HepG2 (cell line): ENCODE measurements around the gene CNTN5. TPM values are rescaled to one million over a fixed set of nuclear protein-coding genes. Genes with fewer than 3 reads are reported as not detected.

Experiments used
- ATAC-seq: fragments of 200-7000 bp; cut with Tn5 transposase; 3 replicates; pipeline ENCODE4 v1.9.1; 2020; ENCODE audit warnings: mild to moderate bottlenecking, moderate library complexity
- BruUV-seq: library from RNA; stranded (reverse); fragments of 400-500 nt; replicated peaks from 2 replicates; lab custom pipeline; 2021; lab: Mats Ljungman, UMichigan
- CTCF ChIA-PET: fragments of 300-600 bp; formaldehyde crosslinking; extraction: SDS; loops from one replicate; lab custom pipeline; 2021; ENCODE audit warnings: low total read pairs, inconsistent platforms, low intra/inter-chr PET ratio; lab: Yijun Ruan, JAX
- POLR2A ChIA-PET: fragments of 350-600 bp; sonication (Branson Sonifier 250); formaldehyde crosslinking; loops from one replicate; lab custom pipeline; 2020; ENCODE audit warnings: antibody characterized with exemption, inconsistent platforms; lab: Yijun Ruan, JAX
- DNase-seq: peaks from one replicate; pipeline ENCODE4 v3.0.0-alpha.2; 2015; ENCODE audit warnings: low spot score
- FAIRE-seq: peaks from 3 replicates; lab custom pipeline; 2011; peaks lifted over from hg19 to GRCh38; lab: Jason Lieb, UNC
- H2AFZ ChIP-seq: one replicate; pipeline ENCODE4 v1.6.1; 2011; ENCODE audit warnings: low read length, inconsistent platforms
- H3K27ac ChIP-seq: fragments of 300-600 bp; 3 replicates; pipeline ENCODE4 v1.8.0; 2011; ENCODE audit warnings: mixed run types, mild to moderate bottlenecking, mixed read lengths, low read length, inconsistent platforms; ENCODE audit not compliant: insufficient read depth; ENCODE audit errors: extremely low read length
- H3K27me3 ChIP-seq, 2 experiments: fragments of 200-600 bp in 1 of 2; 2 replicates in 1 of 2; 3 replicates in 1 of 2; pipeline versions ENCODE4 v1.6.0 to v1.8.0; 2011; ENCODE audit warnings: low read length in 2 of 2, mild to moderate bottlenecking in 2 of 2, moderate library complexity in 2 of 2, inconsistent platforms in 1 of 2; ENCODE audit not compliant: insufficient read depth in 2 of 2, control insufficient read depth in 1 of 2
- H3K36me3 ChIP-seq, 2 experiments: fragments of 200-600 bp in 1 of 2; replicated peaks in 1 of 2; 2 replicates in 1 of 2; 3 replicates in 1 of 2; pipeline versions ENCODE4 v1.5.1 to v1.8.0; 2011; ENCODE audit warnings: low read length in 2 of 2, inconsistent platforms in 1 of 2; ENCODE audit not compliant: insufficient read depth in 2 of 2, control insufficient read depth in 1 of 2
- H3K4me1 ChIP-seq: 2 replicates; pipeline ENCODE4 v1.5.1; 2012; ENCODE audit warnings: low read length, inconsistent platforms; ENCODE audit not compliant: insufficient read depth
- H3K4me2 ChIP-seq: 2 replicates; pipeline ENCODE4 v1.6.0; 2011; ENCODE audit warnings: low read depth, low read length, inconsistent platforms
- H3K4me3 ChIP-seq, 3 experiments: fragments of 200-600 bp in 1 of 3; sonication (generic), shearing (Covaris generic) in 1 of 3; replicated peaks in 1 of 3; 2 replicates each; pipeline ENCODE4 v1.5.1; 2011 to 2016; ENCODE audit warnings: low read length in 3 of 3, inconsistent platforms in 2 of 3, low read depth in 2 of 3, mild to moderate bottlenecking in 2 of 3, control low read depth in 1 of 3, mixed read lengths in 1 of 3; ENCODE audit not compliant: insufficient read depth in 1 of 3
- H3K79me2 ChIP-seq: one replicate; pipeline ENCODE4 v1.6.1; 2011; ENCODE audit warnings: low read length, inconsistent platforms; ENCODE audit not compliant: insufficient read depth
- H3K9ac ChIP-seq: 2 replicates; pipeline ENCODE4 v1.6.0; 2011; ENCODE audit warnings: mild to moderate bottlenecking, low read depth, low read length, inconsistent platforms; ENCODE audit not compliant: insufficient read depth
- H3K9me3 ChIP-seq: 2 replicates; pipeline ENCODE4 v1.5.1; 2012; ENCODE audit warnings: mild to moderate bottlenecking, low read length
- H4K20me1 ChIP-seq: 2 replicates; pipeline ENCODE4 v1.6.0; 2011; ENCODE audit warnings: inconsistent platforms, mild to moderate bottlenecking, low read length, moderate library complexity; ENCODE audit not compliant: insufficient read depth
- ASH2L ChIP-seq: fragments of 300-600, 200-600 bp; sonication (generic); IDR thresholded peaks from 2 replicates; pipeline ENCODE4 v1.7.0; 2017; ENCODE audit warnings: low read depth, mild to moderate bottlenecking, moderate library complexity, mixed read lengths, low read length; ENCODE audit not compliant: insufficient read length
- ATAD3A ChIP-seq: sonication (generic); formaldehyde crosslinking; IDR thresholded peaks from 2 replicates; pipeline ENCODE4 v1.4.0; 2020; ENCODE audit warnings: missing genetic modification reagents
- GPBP1L1 ChIP-seq: sonication (generic); formaldehyde crosslinking; IDR thresholded peaks from 2 replicates; pipeline ENCODE4 v1.5.0; 2020; ENCODE audit warnings: mild to moderate bottlenecking, missing genetic modification reagents
- HBP1 ChIP-seq: IDR thresholded peaks from 2 replicates; pipeline ENCODE4 v1.6.1; 2016; ENCODE audit warnings: low read depth, control low read depth
- IRX3 ChIP-seq: sonication (generic); formaldehyde crosslinking; IDR thresholded peaks from 2 replicates; pipeline ENCODE4 v1.8.1; 2023; ENCODE audit warnings: mild to moderate bottlenecking, low read depth, missing genetic modification reagents, borderline replicate concordance
- KDM5A ChIP-seq: fragments of 200-600 bp; sonication (generic); IDR thresholded peaks from 2 replicates; pipeline ENCODE4 v1.7.0; 2018; ENCODE audit warnings: antibody characterized with exemption, mild to moderate bottlenecking, low read length, borderline replicate concordance
- MLLT10 ChIP-seq: sonication (generic); formaldehyde crosslinking; IDR thresholded peaks from 2 replicates; pipeline ENCODE4 v1.4.0; 2020; ENCODE audit warnings: missing genetic modification reagents
- PHB2 ChIP-seq: fragments of 450-650 bp; IDR thresholded peaks from 2 replicates; pipeline ENCODE4 v1.6.1; 2018; ENCODE audit not compliant: partially characterized antibody
- ZNF768 ChIP-seq: sonication (generic); formaldehyde crosslinking; IDR thresholded peaks from 2 replicates; pipeline ENCODE4 v1.4.0; 2020; ENCODE audit warnings: missing genetic modification reagents
- WGBS: methylation state at CpG from one replicate; pipeline ENCODE4 v1.1.6; 2017; ENCODE audit warnings: low lambda C conversion rate; 5-methylcytosine and 5-hydroxymethylcytosine counted together
- in situ Hi-C: cut with HindIII; loops from 2 replicates; pipeline ENCODE4 v1.10.0; 2017; ENCODE audit warnings: low pct_unique_long_range_greater_than_20kb; ENCODE audit not compliant: extremely low pct_ligation_motif_present
- intact Hi-C: fragments of 100-400 bp; cut with micrococcal nuclease; formaldehyde crosslinking; loops from one replicate; pipeline ENCODE4 v1.10.0; 2022; ENCODE audit not compliant: unreplicated experiment
- polyA plus RNA-seq, 8 experiments: library from polyadenylated mRNA; depleted of rRNA in 3 of 8; stranded (reverse) in 7 of 8; unstranded in 1 of 8; fragments of >200 nt; fragmentation: Illumina TruSeq in 4 of 8; extraction: Trizol in 4 of 8; gene quantifications; 2 replicates each; pipeline versions ENCODE4 v1.2.1 to v1.2.3, GENCODE V29; 2011 to 2016; ENCODE audit warnings: low read depth in 4 of 8, missing spikeins in 1 of 8, mixed read lengths in 1 of 8; ENCODE audit not compliant: insufficient read depth in 1 of 8
- total RNA-seq, 5 experiments: library from RNA; depleted of rRNA; stranded (reverse); fragments of >200 nt; fragmentation: Illumina TruSeq; extraction: Trizol; gene quantifications; 2 replicates each; pipeline ENCODE4 v1.2.3, GENCODE V29; 2016; ENCODE audit warnings: low read depth in 1 of 5

CNTN5 gene
- total and polyA plus RNA-seq, 2 of the 13 experiments (the other 11 are each of a cell fraction or from before 2014, with no cell fraction given): not detected

- 0% methylated on average over 1 of the region's 1 CpG for WGBS
- no TSS peak for BruUV-seq
- Histone ChIP-seq H3K36me3 (no peaks in the 10 kb centered on the region), H3K9me3 (no peaks in the 10 kb centered on the region), H3K27ac (no peak overlapping the region), H3K4me3 (no peak overlapping the region), H3K9ac (no peak overlapping the region), H3K27me3 (no peaks in the 10 kb centered on the region), H4K20me1 (no peaks in the 10 kb centered on the region)
- FAIRE-seq (no peak), ATAC-seq (no peak)
- CTCF ChIA-PET: no interaction called here
- TF ChIP-seq HBP1 (CRISPR knock-in tag) (no peak), IRX3 (no peak), ATAD3A (CRISPR knock-in tag) (no peak), GPBP1L1 (CRISPR knock-in tag) (no peak), KDM5A (no peak), ZNF768 (no peak)
- TF ChIP-seq, all 625 proteins: peak for 0
- H3K4me2 ChIP-seq: no peak overlapping the region
- H3K79me2 ChIP-seq: no peaks in the 10 kb centered on the region
- POLR2A ChIA-PET: no interaction called here
- no peak for DNase-seq
- H2AFZ ChIP-seq: no peak overlapping the region
- in situ Hi-C loops: no loop called here
- H3K4me1 ChIP-seq: no peaks in the 10 kb centered on the region
- intact Hi-C loops: no loop called here
These were observed 572.4 kb downstream of the CNTN5 start for GRCh38 chr11:99593197-99593596.

- ChIA-PET CTCF (no interaction called here), POLR2A (no interaction called here)
- Histone ChIP-seq H4K20me1 (no peaks in the 10 kb centered on the region), H3K4me1 (no peaks in the 10 kb centered on the region), H2AFZ (no peak overlapping the region), H3K27ac (no peak overlapping the region), H3K79me2 (no peaks in the 10 kb centered on the region), H3K4me2 (no peak overlapping the region), H3K9ac (no peak overlapping the region), H3K36me3 (no peaks in the 10 kb centered on the region), H3K9me3 (no peaks in the 10 kb centered on the region)
- 0% methylated on average over 1 of the region's 1 CpG for WGBS
- in situ Hi-C loops (no loop called here), intact Hi-C loops (no loop called here)
- no peak for DNase-seq
- BruUV-seq: no TSS peak
- no peak for ATAC-seq
- TF ChIP-seq PHB2 (no peak), ASH2L (no peak), MLLT10 (CRISPR knock-in tag) (no peak)
- TF ChIP-seq, all 625 proteins: peak for 0
- no peaks in the 10 kb centered on the region for H3K27me3 ChIP-seq
- no peak overlapping the region for H3K4me3 ChIP-seq
- FAIRE-seq: no peak
These were observed 580.4 kb downstream of the CNTN5 start for GRCh38 chr11:99601179-99601578.
